ENCODE data around the gene NRXN3. TPM values are rescaled to one million over a fixed set of nuclear protein-coding genes. Genes with fewer than 3 reads are reported as not detected.

The NRXN3 gene
- polyA plus RNA-seq, 1 of the 3 experiments (the other 2 are of a cell fraction) = 1.6 TPM

- no peak for TF ChIP-seq RCOR1 (IDR thresholded peaks at IDR 0.05; ENCODE audit: low read length)
- no peak for TF ChIP-seq NFIC (IDR thresholded peaks at IDR 0.05; ENCODE audit: borderline replicate concordance)
- TF ChIP-seq FOXJ3 (CRISPR knock-in tag; IDR thresholded peaks at IDR 0.05) = no peak
These were observed 1564.5 kb downstream of the NRXN3 start (continued) for GRCh38 chr14:79734656-79735055.

GRCh38 chr14:79735121-79735520 lies 1564.9 kb downstream of the NRXN3 start:
- WGBS (ENCODE audit: low lambda C conversion rate) = 25% methylated on average over 3 of the region's 3 CpGs
- no peak overlapping the region for H3K9ac ChIP-seq
- H3K79me2 ChIP-seq (ENCODE audit: insufficient read depth) = no peaks in the 10 kb centered on the region
- H3K4me1 ChIP-seq (ENCODE audit: control insufficient read depth in 1 of 2, insufficient read depth in 2 of 2, low read depth in 1 of 2, low read length in 1 of 2) = peaks cover 7 to 19% of the 10 kb centered on the region in 2 experiments; a peak in 3 of 4 replicates
- H2AFZ ChIP-seq (ENCODE audit: low read depth) = no peak overlapping the region
- no peaks in the 10 kb centered on the region for H3K36me3 ChIP-seq (replicated peaks in 1 of 2; ENCODE audit: control insufficient read depth in 1 of 2, insufficient read depth in 2 of 2, low read length in 1 of 2)
- no peaks in the 10 kb centered on the region for H3F3A ChIP-seq (replicated peaks; ENCODE audit: insufficient read depth)
- no peaks in the 10 kb centered on the region for H3K9me2 ChIP-seq
- TF ChIP-seq IRF3 (IDR thresholded peaks at IDR 0.05; ENCODE audit: low read depth, low read length) (no peak), TCF12 (IDR thresholded peaks at IDR 0.05) (no peak), POLR2AphosphoS5 (IDR thresholded peaks at IDR 0.05; ENCODE audit: low read depth, low read length) (no peak), NFIC (IDR thresholded peaks at IDR 0.05; ENCODE audit: borderline replicate concordance) (no peak), CTCF (IDR thresholded peaks at IDR 0.05) (no peak), RXRA (IDR thresholded peaks at IDR 0.05; ENCODE audit: borderline replicate concordance, low read depth) (no peak), GABPA (IDR thresholded peaks at IDR 0.05; ENCODE audit: low read depth) (no peak), SIN3A (IDR thresholded peaks at IDR 0.05; ENCODE audit: borderline replicate concordance, low read depth, low read length) (no peak), TAF1 (IDR thresholded peaks at IDR 0.05; ENCODE audit: borderline replicate concordance, low read depth, low read length) (no peak), EP300 (IDR thresholded peaks at IDR 0.05; ENCODE audit: borderline replicate concordance in 1 of 2, low read depth in 1 of 2, low read length in 1 of 2) (no peak), FOXJ3 (CRISPR knock-in tag; IDR thresholded peaks at IDR 0.05) (no peak)
- TF ChIP-seq, protein P1, sequence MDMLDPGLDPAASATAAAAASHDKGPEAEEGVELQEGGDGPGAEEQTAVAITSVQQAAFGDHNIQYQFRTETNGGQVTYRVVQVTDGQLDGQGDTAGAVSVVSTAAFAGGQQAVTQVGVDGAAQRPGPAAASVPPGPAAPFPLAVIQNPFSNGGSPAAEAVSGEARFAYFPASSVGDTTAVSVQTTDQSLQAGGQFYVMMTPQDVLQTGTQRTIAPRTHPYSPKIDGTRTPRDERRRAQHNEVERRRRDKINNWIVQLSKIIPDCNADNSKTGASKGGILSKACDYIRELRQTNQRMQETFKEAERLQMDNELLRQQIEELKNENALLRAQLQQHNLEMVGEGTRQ (IDR thresholded peaks at IDR 0.05; ENCODE audit: borderline replicate concordance, low read depth, low read length) = no peak
- no peak for DNase-seq
- ChIA-PET CTCF (interaction anchor here (0.9 kb wide), 1 partner anchor 9 kb away, joined by 3 read pairs; no protein-coding TSS in a partner anchor), POLR2A (no interaction called here)
- H3K27ac ChIP-seq (ENCODE audit: low read depth in 2 of 2, low read length in 1 of 2) = no peak overlapping the region
- peaks cover 8% of the 10 kb centered on the region for H3K9me3 ChIP-seq
- H3K27me3 ChIP-seq (ENCODE audit: insufficient read depth) = no peaks in the 10 kb centered on the region
- no peak overlapping the region for H3K4me3 ChIP-seq (ENCODE audit: low read depth in 2 of 2, low read length in 1 of 2)
- no peak overlapping the region for H3K4me2 ChIP-seq
- H4K20me1 ChIP-seq (ENCODE audit: insufficient read depth) = no peaks in the 10 kb centered on the region

All from SK-N-SH (cell line).